IMR-90 (cell line): ENCODE measurements around the gene PIAS4. TPM values are rescaled to one million over a fixed set of nuclear protein-coding genes. Genes with fewer than 3 reads are reported as not detected.

Source experiments
- ATAC-seq: fragments of 200-7000 bp; cut with Tn5 transposase; 2 replicates; pipeline ENCODE4 v1.9.1; 2020; ENCODE audit warnings: low read depth, mild to moderate bottlenecking, moderate library complexity
- BruUV-seq: library from RNA; stranded (reverse); fragments of 400-500 nt; replicated peaks from 2 replicates; lab custom pipeline; 2021; lab: Mats Ljungman, UMichigan
- CTCF ChIA-PET: fragments of 300-600 bp; formaldehyde crosslinking; extraction: SDS; loops from one replicate; lab custom pipeline; 2021; ENCODE audit warnings: antibody characterized with exemption; lab: Yijun Ruan, JAX
- POLR2A ChIA-PET: fragments of 300-600 bp; sonication (Branson Sonifier 250); formaldehyde crosslinking; loops from one replicate; lab custom pipeline; 2022; ENCODE audit warnings: antibody characterized with exemption; ENCODE audit not compliant: unreplicated experiment; lab: Charles Lee
- DNase-seq: peaks from one replicate; pipeline ENCODE4 v3.0.0; 2013
- H2AFZ ChIP-seq: replicated peaks from 2 replicates; pipeline ENCODE3; 2013; ENCODE audit warnings: low read length, mild to moderate bottlenecking; ENCODE audit not compliant: poor library complexity
- H2AK5ac ChIP-seq: 2 replicates; pipeline ENCODE4 v1.6.1; 2013; ENCODE audit warnings: low read depth, low read length, inconsistent platforms
- H2AK9ac ChIP-seq: replicated peaks from 2 replicates; pipeline ENCODE3; 2013; ENCODE audit warnings: mild to moderate bottlenecking, low read depth, low read length, moderate library complexity; ENCODE audit not compliant: poor library complexity
- H2BK120ac ChIP-seq: 2 replicates; pipeline ENCODE4 v1.6.1; 2013; ENCODE audit warnings: low read depth, low read length, inconsistent platforms
- H2BK15ac ChIP-seq: 3 replicates; pipeline ENCODE4 v1.6.1; 2013; ENCODE audit warnings: low read depth, low read length, inconsistent platforms
- H2BK20ac ChIP-seq: 2 replicates; pipeline ENCODE4 v1.6.1; 2013; ENCODE audit warnings: low read depth, mild to moderate bottlenecking, inconsistent platforms, low read length, moderate library complexity
- H2BK5ac ChIP-seq: 2 replicates; pipeline ENCODE4 v1.6.1; 2013; ENCODE audit warnings: mild to moderate bottlenecking, low read depth, low read length, inconsistent platforms; ENCODE audit not compliant: poor library complexity, severe bottlenecking
- H3K14ac ChIP-seq: replicated peaks from 2 replicates; pipeline ENCODE4 v1.6.1; 2013; ENCODE audit warnings: low read depth, low read length, inconsistent platforms
- H3K18ac ChIP-seq: 2 replicates; pipeline ENCODE4 v1.6.1; 2013; ENCODE audit warnings: low read depth, low read length, control low read depth
- H3K23ac ChIP-seq: 2 replicates; pipeline ENCODE4 v1.6.1; 2013; ENCODE audit warnings: low read depth, low read length, inconsistent platforms
- H3K27ac ChIP-seq: 2 replicates; pipeline ENCODE4 v1.5.1; 2013; ENCODE audit warnings: mild to moderate bottlenecking, control low read depth, low read length; ENCODE audit not compliant: insufficient read depth
- H3K27me3 ChIP-seq: 2 replicates; pipeline ENCODE4 v1.6.1; 2013; ENCODE audit warnings: low read length; ENCODE audit not compliant: control insufficient read depth, insufficient read depth
- H3K36me3 ChIP-seq: 2 replicates; pipeline ENCODE4 v1.6.1; 2013; ENCODE audit warnings: low read length, mixed read lengths; ENCODE audit not compliant: control insufficient read depth, insufficient read depth
- H3K4ac ChIP-seq: 2 replicates; pipeline ENCODE4 v1.6.1; 2013; ENCODE audit warnings: low read depth, low read length, inconsistent platforms
- H3K4me1 ChIP-seq: 2 replicates; pipeline ENCODE4 v1.6.1; 2013; ENCODE audit warnings: low read length, mixed read lengths; ENCODE audit not compliant: control insufficient read depth, insufficient read depth
- H3K4me2 ChIP-seq: 2 replicates; pipeline ENCODE4 v1.6.1; 2013; ENCODE audit warnings: low read depth, mild to moderate bottlenecking, control low read depth, low read length, moderate library complexity
- H3K4me3 ChIP-seq: 2 replicates; pipeline ENCODE4 v1.5.1; 2013; ENCODE audit warnings: low read depth, mild to moderate bottlenecking, control low read depth, low read length, moderate library complexity; ENCODE audit not compliant: insufficient read depth
- H3K56ac ChIP-seq: 2 replicates; pipeline ENCODE4 v1.6.1; 2013; ENCODE audit warnings: low read length, inconsistent platforms; ENCODE audit not compliant: insufficient read depth; ENCODE audit errors: extremely low read depth
- H3K79me1 ChIP-seq, 2 experiments: 2 replicates each; pipeline ENCODE4 v1.6.1; 2013; ENCODE audit warnings: low read length in 2 of 2, inconsistent platforms in 1 of 2, low read depth in 1 of 2
- H3K9ac ChIP-seq: 2 replicates; pipeline ENCODE4 v1.6.1; 2013; ENCODE audit warnings: low read depth, low read length, control low read depth
- H3K9me1 ChIP-seq: 2 replicates; pipeline ENCODE4 v1.6.1; 2013; ENCODE audit warnings: low read length, inconsistent platforms; ENCODE audit not compliant: insufficient read depth
- H3K9me3 ChIP-seq: 2 replicates; pipeline ENCODE4 v1.6.1; 2013; ENCODE audit warnings: low read length; ENCODE audit not compliant: control insufficient read depth, insufficient read depth
- H4K20me1 ChIP-seq: 2 replicates; pipeline ENCODE4 v1.6.1; 2013; ENCODE audit warnings: low read length, inconsistent platforms; ENCODE audit not compliant: insufficient read depth
- H4K5ac ChIP-seq: 2 replicates; pipeline ENCODE4 v1.6.1; 2013; ENCODE audit warnings: mild to moderate bottlenecking, low read depth, low read length, control low read depth
- H4K8ac ChIP-seq, 2 experiments: 2 replicates each; pipeline ENCODE4 v1.6.1; 2013; ENCODE audit warnings: low read depth in 2 of 2, low read length in 2 of 2, control low read depth in 1 of 2, inconsistent platforms in 1 of 2
- H4K91ac ChIP-seq: 2 replicates; pipeline ENCODE4 v1.6.1; 2013; ENCODE audit warnings: low read depth, low read length, inconsistent platforms; ENCODE audit not compliant: insufficient read depth
- CEBPB ChIP-seq: IDR thresholded peaks from 2 replicates; pipeline ENCODE4 v1.6.1; 2012; ENCODE audit warnings: low read depth, low read length, improper control_type of control experiment
- CHD1 ChIP-seq: IDR thresholded peaks from 2 replicates; pipeline ENCODE4 v1.6.1; 2012; ENCODE audit warnings: low read depth, low read length, improper control_type of control experiment
- ELK1 ChIP-seq: fragments of 150-350 bp; IDR thresholded peaks from 2 replicates; pipeline ENCODE4 v1.6.1; 2016; ENCODE audit warnings: low read depth, mild to moderate bottlenecking, low read length, moderate library complexity, borderline replicate concordance
- FOS ChIP-seq: fragments of 150-350 bp; IDR thresholded peaks from 2 replicates; pipeline ENCODE4 v1.6.1; 2016; ENCODE audit warnings: low read depth, low read length
- MAZ ChIP-seq: IDR thresholded peaks from 2 replicates; pipeline ENCODE4 v1.6.1; 2012; ENCODE audit warnings: low read depth, mild to moderate bottlenecking, low read length, improper control_type of control experiment, moderate library complexity, borderline replicate concordance
- MXI1 ChIP-seq: IDR thresholded peaks from 2 replicates; pipeline ENCODE4 v1.6.1; 2012; ENCODE audit warnings: low read depth, mild to moderate bottlenecking, low read length, moderate library complexity, borderline replicate concordance
- NFE2L2 ChIP-seq: fragments of 150-350 bp; IDR thresholded peaks from 2 replicates; pipeline ENCODE4 v1.6.1; 2016; ENCODE audit warnings: low read depth, mild to moderate bottlenecking, low read length
- POLR2A ChIP-seq: IDR thresholded peaks from 2 replicates; pipeline ENCODE4 v1.6.1; 2012; ENCODE audit warnings: mild to moderate bottlenecking, low read depth, low read length
- USF2 ChIP-seq: fragments of 150-350 bp; IDR thresholded peaks from 2 replicates; pipeline ENCODE4 v1.6.1; 2017; ENCODE audit warnings: mild to moderate bottlenecking, antibody characterized with exemption, low read length, low read depth
- WGBS, 2 experiments: methylation state at CpG; one replicate each; pipeline versions ENCODE4 v1.1.5 to v1.1.7; 2013; ENCODE audit warnings: missing lambda C conversion rate in 2 of 2; ENCODE audit not compliant: insufficient read length in 1 of 2; ENCODE audit errors: extremely low coverage in 2 of 2; 5-methylcytosine and 5-hydroxymethylcytosine counted together
- dilution Hi-C: fragments of 300-500 bp; cut with HindIII; formaldehyde crosslinking; loops from one replicate; pipeline ENCODE4 v1.14.3; 2018; ENCODE audit warnings: low sequenced_read_pairs; ENCODE audit not compliant: unreplicated experiment
- in situ Hi-C: fragments of 300-500 bp; cut with MboI; formaldehyde crosslinking; loops from 3 replicates; pipeline ENCODE4 v1.14.3; 2019; ENCODE audit warnings: low sequenced_read_pairs, inconsistent platforms, mixed read lengths
- intact Hi-C: fragments of 100-400 bp; cut with micrococcal nuclease; formaldehyde crosslinking; loops from 2 replicates; pipeline ENCODE4 v1.10.0; 2022
- polyA plus RNA-seq, 3 experiments: library from polyadenylated mRNA; depleted of rRNA; stranded (reverse); fragments of >200 nt; gene quantifications; 2 replicates each; pipeline ENCODE4 v1.2.3, GENCODE V29; 2012; ENCODE audit warnings: low replicate concordance in 1 of 3
- total RNA-seq: library from RNA; depleted of rRNA; stranded (reverse); fragments of >200 nt; gene quantifications from 2 replicates; pipeline ENCODE4 v1.2.3, GENCODE V29; 2012

Gene PIAS4
- total and polyA plus RNA-seq, 2 of the 4 experiments (the other 2 are of a cell fraction): 12.1 to 13.6 TPM

GRCh38 chr19:4065430-4066175 is 58.1 kb downstream of the PIAS4 start:
- Histone ChIP-seq H3K4me1 (peaks cover 20% of the 10 kb centered on the region), H3K23ac (no peak overlapping the region), H2AFZ (no peak overlapping the region), H4K91ac (no peak overlapping the region; the same call in 1 of the 2 replicates), H3K56ac (no peak overlapping the region), H3K4me3 (peak overlapping the region; percentile 83), H3K27me3 (no peaks in the 10 kb centered on the region), H3K36me3 (peaks cover 22% of the 10 kb centered on the region), H2BK120ac (no peak overlapping the region), H3K14ac (no peak overlapping the region), H2AK9ac (peak overlapping the region; percentile 11), H3K27ac (no peak overlapping the region; the same call in 1 of the 2 replicates), H3K9me3 (no peaks in the 10 kb centered on the region), H2BK5ac (peak overlapping the region; percentile 93), H2BK20ac (no peak overlapping the region), H3K4me2 (no peak overlapping the region), H3K9me1 (no peaks in the 10 kb centered on the region), H3K18ac (no peak overlapping the region), H3K4ac (no peak overlapping the region), H2AK5ac (no peak overlapping the region), H4K20me1 (peaks cover 43% of the 10 kb centered on the region), H4K5ac (no peak overlapping the region), H3K9ac (no peak overlapping the region), H2BK15ac (no peak overlapping the region), H4K8ac (no peak overlapping the region), H3K79me1 (peaks cover 3 to 20% of the 10 kb centered on the region in 2 experiments; a peak in 2 of 4 replicates)
- intact Hi-C loops: loop anchor here (2.0 to 5.0 kb wide), 2 partner anchors 122 to 139 kb away; no protein-coding TSS in a partner anchor
- CTCF ChIA-PET: no interaction called here
- POLR2A ChIA-PET: interaction anchor here (0.7 kb wide), 1 partner anchor 44 kb away, joined by 3 read pairs; no protein-coding TSS in a partner anchor
- peak; percentile 98 for DNase-seq
- dilution Hi-C loops: no loop called here
- no TSS peak for BruUV-seq
- 0% methylated on average over 18 of the region's 98 CpGs; no CpG with 5 or more reads in 1 of the 2 experiments for WGBS, 2 experiments
- peak; percentile 84 for ATAC-seq
- in situ Hi-C loops: no loop called here
- TF ChIP-seq MXI1 (no peak), NFE2L2 (no peak), FOS (no peak), CHD1 (no peak), USF2 (peak; percentile 18; the same call in 1 of the 2 replicates), MAZ (peak; percentile 86), CEBPB (no peak), POLR2A (peak; percentile 19; the same call in 1 of the 2 replicates), ELK1 (no peak)
